T-helper 22 cell (primary cell): ENCODE results near the gene EVX1.
A peak's percentile ranks its signal among the peaks of the same experiment; 100 is the strongest.

ENCODE experiments used
- DNase-seq: peaks from one replicate; pipeline ENCODE4 v3.0.0-alpha.2; 2020; ENCODE audit warnings: low read depth

The EVX1 gene

DNA sequence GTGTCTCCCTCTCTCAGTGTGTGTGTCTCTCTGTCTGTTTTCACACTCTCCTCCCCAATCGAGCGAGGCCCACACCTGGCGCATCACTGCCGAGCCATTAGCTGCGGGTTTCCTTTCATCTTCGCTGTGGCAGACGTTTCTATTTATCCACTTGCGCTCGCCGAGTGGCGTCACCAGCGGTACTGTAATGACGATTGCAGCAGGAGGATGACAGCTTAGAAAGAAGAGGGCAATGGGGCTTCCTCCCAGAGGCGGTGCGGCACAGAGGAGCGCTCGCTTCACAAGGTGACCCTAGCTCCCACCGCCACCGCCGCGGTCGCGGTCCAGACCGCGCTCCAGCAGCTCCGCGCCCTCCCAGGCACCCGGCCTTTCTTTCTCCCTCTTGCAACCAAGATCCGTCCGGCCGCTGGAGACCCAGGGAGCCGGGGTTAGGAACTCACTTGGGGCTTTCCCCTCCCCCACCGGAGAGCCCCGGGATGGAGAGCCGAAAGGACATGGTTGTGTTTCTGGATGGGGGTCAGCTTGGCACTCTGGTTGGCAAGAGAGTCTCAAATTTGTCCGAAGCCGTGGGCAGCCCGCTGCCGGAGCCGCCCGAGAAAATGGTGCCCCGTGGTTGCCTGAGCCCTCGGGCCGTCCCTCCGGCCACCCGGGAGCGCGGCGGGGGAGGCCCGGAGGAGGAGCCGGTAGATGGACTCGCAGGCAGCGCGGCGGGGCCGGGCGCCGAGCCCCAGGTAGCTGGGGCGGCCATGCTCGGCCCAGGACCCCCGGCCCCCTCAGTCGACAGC is at the start of gene EVX1:
Gene EVX1 (plus strand): TSS at position 248 of the 785 bp plus-strand sequence. CDS start 229 bp downstream, at position 477.
- DNase-seq, result no peak

GRCh38 chr7:27193335-27194001 is 49.1 kb upstream of the EVX1 start:
- DNase-seq, result no peak

GRCh38 chr7:27194002-27194352 is 48.6 kb upstream of the EVX1 start:
- DNase-seq, result no peak

- no peak for DNase-seq
Measured at GRCh38 chr7:27194686-27195379, 47.8 kb upstream of the EVX1 start.

- DNase-seq, result peak; percentile 49
Measured at GRCh38 chr7:27196287-27196767, 46.3 kb upstream of the EVX1 start.

DNA sequence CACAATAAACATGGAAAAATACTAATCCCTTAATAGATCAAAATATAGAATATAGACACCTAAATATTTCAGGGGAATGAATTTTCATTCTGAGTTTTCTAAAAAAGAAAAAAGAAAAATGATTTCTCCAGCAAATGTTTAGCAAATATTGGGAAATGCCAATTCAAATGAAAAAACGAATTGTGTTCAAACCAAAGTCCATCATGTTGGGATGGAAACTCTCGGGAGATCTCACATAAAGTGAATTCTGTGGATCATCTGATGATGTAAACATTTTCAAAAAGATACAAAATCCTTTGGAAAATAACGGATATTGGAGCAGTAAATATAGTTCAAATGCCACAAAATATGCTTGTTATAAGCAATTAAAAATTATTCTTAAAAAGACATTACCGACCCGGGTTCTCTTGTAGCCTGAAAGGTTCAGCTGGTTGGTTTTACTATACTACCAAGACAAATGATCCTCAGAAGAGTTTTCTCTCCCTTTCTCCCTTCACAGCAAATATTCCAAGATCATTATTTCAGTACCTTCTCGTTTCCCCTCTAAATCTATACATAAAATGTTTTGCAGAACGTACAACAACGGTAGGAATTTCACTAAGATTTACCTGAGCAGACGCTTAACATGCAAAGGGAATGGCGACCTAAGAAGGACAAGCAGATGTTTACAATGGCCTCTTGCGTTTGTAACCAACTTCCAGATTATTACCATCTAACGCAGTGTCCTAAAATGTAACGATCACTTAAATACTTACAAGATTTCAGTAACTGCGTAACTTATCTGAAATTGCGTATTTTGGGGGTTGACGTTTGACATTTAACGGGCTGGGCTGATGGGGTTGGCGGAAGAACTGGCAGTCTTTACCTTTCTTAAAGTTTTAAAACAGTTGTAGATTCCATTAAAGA is 45.2 kb upstream of the EVX1 start:
- DNase-seq, result no peak

DNA sequence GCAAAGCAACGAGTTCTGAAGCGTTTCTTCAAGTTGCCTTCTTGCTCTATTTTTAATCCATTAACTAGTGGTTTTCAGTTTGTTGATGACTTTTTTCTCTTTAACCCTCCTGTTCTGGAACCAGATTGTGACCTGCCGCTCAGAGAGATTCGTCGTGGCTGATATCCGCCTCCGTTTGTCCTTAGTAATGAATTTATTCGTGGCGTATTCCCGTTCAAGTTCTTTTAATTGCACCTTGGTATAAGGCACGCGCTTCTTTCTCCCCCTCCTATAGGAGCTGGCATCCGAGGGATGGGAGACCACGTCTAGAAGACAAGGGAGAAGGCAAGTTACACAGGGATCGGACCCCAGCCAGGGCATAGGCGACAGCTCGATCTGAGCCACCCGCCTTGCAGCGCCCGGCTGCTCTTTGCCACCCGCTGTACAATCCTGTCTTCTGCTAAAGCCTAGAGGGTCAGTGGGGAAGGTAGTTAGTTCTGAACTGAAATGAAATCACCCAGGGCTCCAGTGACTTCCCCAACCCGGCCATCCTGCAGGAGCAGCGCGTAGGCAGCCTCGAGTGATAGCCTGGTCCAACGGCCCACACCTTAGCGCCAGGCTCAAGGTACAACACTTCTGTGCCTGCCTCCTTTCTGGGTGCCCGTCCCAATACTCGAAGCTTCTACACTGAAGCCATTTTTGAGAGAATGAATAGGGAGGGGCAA is 44.3 kb upstream of the EVX1 start:
- no peak for DNase-seq

GRCh38 chr7:27198871-27199801 is 43.5 kb upstream of the EVX1 start:
- no peak for DNase-seq

- DNase-seq, result no peak
Measured at GRCh38 chr7:27199849-27200760, 42.5 kb upstream of the EVX1 start, which contains the start of gene HOXA13. Gene HOXA13, minus strand, starts transcription at chr7:27200091. Its CDS starts 14 bp downstream, at chr7:27200077.

GRCh38 chr7:27200761-27201579 is 41.6 kb upstream of the EVX1 start:
- no peak for DNase-seq

- DNase-seq, result no peak
Measured at GRCh38 chr7:27201580-27202017, 41.0 kb upstream of the EVX1 start.

DNA sequence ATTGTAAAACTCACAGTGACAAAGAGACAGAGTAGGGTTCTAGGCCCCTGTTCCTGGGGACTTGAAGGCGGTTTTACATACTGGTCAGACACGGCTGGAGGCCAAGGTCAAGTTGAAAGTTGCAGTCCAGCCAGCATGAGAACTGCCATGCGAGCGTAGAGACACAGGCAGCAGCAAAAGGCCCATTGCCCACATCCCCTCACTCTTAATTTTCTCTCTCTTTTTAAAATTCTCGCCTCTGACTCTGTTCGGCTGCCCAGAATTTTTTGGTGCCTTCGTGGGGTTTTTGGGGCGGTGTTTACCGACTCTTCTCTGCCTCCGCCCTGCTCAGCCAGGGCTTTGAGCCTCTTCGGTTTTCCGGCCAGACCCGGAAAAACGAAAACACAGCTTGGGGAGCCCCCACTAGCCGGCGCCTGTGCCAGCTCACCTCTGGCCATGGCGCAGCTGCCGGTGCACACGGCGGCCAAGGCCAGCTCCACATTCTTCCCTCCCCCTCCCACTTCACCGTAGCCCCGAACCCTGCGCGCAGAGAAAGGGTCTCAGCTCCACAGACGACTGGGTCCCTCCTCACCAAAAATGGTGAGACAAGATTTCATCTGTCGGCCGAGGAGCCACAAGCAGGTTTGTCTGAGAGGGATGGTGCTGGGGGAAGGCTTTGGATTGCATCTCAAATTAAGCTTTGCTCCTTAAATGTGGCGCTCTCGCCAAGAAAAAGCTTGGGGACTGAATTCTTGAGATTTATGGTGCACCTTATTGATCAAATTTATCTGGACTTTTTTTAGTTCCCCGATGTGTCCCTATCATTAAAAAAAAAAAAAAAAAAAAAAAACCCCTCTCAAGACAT is 40.4 kb upstream of the EVX1 start:
- DNase-seq, result no peak

GRCh38 chr7:27202862-27203134 is 39.8 kb upstream of the EVX1 start:
- DNase-seq, result no peak

GRCh38 chr7:27203365-27203953 is 39.1 kb upstream of the EVX1 start:
- no peak for DNase-seq

DNA sequence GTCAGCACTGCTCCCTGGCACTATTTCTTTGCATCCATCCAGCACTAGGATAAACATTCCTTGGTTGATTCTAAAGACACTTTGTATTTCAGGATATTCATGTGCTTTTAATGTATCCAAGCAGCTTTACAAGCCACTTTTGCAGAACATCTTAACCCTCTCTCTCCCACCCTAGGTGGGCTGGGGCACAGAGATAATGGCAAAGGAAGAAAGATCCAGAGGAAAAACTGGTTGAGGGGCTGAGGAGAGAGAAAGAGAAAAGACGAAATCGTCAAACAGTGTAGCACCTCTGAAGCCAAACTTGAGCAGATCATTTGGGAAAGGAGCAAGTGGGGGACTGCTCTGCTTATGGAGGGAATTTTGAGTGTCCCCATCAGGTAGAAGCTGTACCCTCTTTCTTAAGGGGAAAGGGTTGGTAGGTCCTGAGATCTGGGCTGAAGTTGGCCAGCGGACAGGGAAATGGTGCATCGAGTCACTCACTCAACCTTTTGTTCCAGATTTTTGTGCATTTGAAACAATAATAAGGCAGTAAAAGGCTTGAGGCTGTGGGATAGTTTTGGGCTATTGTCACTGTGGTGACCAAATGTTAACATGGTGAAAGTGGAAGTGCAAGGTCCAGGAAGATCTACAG is 38.5 kb upstream of the EVX1 start:
- no peak for DNase-seq

DNA sequence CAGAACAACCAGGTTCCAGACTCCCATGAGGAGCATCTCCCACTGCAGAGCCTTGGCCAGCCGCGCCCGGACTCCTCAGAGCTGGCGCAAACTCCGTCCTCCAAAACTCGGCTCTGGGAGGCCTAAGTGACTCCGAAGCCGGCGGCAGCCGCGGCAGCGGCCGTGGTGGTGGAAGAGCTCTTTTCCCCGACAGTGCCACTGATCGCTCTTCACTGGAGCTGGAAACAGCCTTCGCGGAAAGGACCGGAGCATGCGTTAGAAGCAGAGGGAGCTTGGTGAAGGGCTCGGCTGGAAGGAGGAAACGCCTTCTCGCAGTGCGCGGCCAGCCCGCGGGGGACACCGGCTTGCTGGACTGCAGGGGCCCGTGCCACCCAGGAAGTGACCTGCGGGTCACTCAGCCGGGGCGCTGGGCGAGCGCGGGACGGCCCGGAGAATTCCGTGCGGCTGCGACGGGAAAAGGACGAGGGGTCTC is 37.7 kb upstream of the EVX1 start:
- DNase-seq, result no peak
